ENCODE results near the gene CACNB3. TPM values are rescaled to one million over a fixed set of nuclear protein-coding genes. Genes with fewer than 3 reads are reported as not detected.

Gene CACNB3
- total and polyA plus RNA-seq, 2 of the 13 experiments (the other 11 are each of a cell fraction or from before 2014, with no cell fraction given): 0.29 to 0.54 TPM

GRCh38 chr12:48810903-48811431 is 7.3 kb upstream of the CACNB3 start (continued):
- TF ChIP-seq BCLAF1 (IDR thresholded peaks at IDR 0.05): no peak
- TF ChIP-seq SYNCRIP (IDR thresholded peaks at IDR 0.05; ENCODE audit: insufficient read depth, low read depth, low read length): no peak
- TF ChIP-seq ZNF777 (CRISPR knock-in tag; IDR thresholded peaks at IDR 0.05): no peak
- TF ChIP-seq MLLT10 (CRISPR knock-in tag; IDR thresholded peaks at IDR 0.05): no peak
- TF ChIP-seq MTF1 (CRISPR knock-in tag; IDR thresholded peaks at IDR 0.05): no peak
- TF ChIP-seq PRPF4 (IDR thresholded peaks at IDR 0.05; ENCODE audit: low read depth, low read length, poor library complexity, severe bottlenecking): no peak
- TF ChIP-seq AHR (CRISPR knock-in tag; IDR thresholded peaks at IDR 0.05): no peak
- TF ChIP-seq MIER3 (CRISPR knock-in tag; IDR thresholded peaks at IDR 0.05; ENCODE audit: borderline replicate concordance): peak; percentile 48; the same call in 1 of the 2 replicates
- TF ChIP-seq PTBP1 (IDR thresholded peaks at IDR 0.05; ENCODE audit: low read depth, low read length, poor library complexity, severe bottlenecking): no peak
- peak; percentile 25; the same call in 1 of the 2 replicates for TF ChIP-seq SOX5 (CRISPR knock-in tag; IDR thresholded peaks at IDR 0.05; ENCODE audit: borderline replicate concordance)
- TF ChIP-seq E2F1 (CRISPR knock-in tag; IDR thresholded peaks at IDR 0.05): no peak
- TF ChIP-seq ZNF800 (CRISPR knock-in tag; IDR thresholded peaks at IDR 0.05): no peak
- TF ChIP-seq DR1 (CRISPR knock-in tag; IDR thresholded peaks at IDR 0.05): no peak
- no peak for TF ChIP-seq ZNF280B (CRISPR knock-in tag; IDR thresholded peaks at IDR 0.05; ENCODE audit: borderline replicate concordance)
- no peak for TF ChIP-seq ZNF30 (CRISPR knock-in tag; IDR thresholded peaks at IDR 0.05)
- TF ChIP-seq PITX1 (CRISPR knock-in tag; IDR thresholded peaks at IDR 0.05): peak; percentile 35; the same call in 1 of the 2 replicates
- TF ChIP-seq IKZF5 (CRISPR knock-in tag; IDR thresholded peaks at IDR 0.05): no peak
- TF ChIP-seq YEATS2 (CRISPR knock-in tag; IDR thresholded peaks at IDR 0.05; ENCODE audit: borderline replicate concordance): peak; percentile 53; the same call in 1 of the 2 replicates
- peak; percentile 75; the same call in 1 of the 2 replicates for TF ChIP-seq ZNF350 (CRISPR knock-in tag; IDR thresholded peaks at IDR 0.05; ENCODE audit: borderline replicate concordance, low read depth)
- no peak for TF ChIP-seq MATR3 (CRISPR knock-in tag; IDR thresholded peaks at IDR 0.05)
- no peak for TF ChIP-seq IRF9 (CRISPR knock-in tag; IDR thresholded peaks at IDR 0.05; ENCODE audit: borderline replicate concordance)
